Gastrocnemius medialis (tissue), 4 donors: ENCODE results near the gene SETX. TPM values are rescaled to one million over a fixed set of nuclear protein-coding genes. Genes with fewer than 3 reads are reported as not detected.

ENCODE experiments used
- ATAC-seq, 2 donors: fragments of 150-250 bp; one replicate each; pipeline ENCODE4 v1.9.1; 2016
- DNase-seq, 2 donors: peaks; one replicate each; pipeline ENCODE4 v3.0.0-alpha.2; 2019
- H3K27ac ChIP-seq, 4 donors: fragments of 200-600 bp; sonication (generic); 1 replicate in 1 of 4; 2 replicates in 3 of 4; pipeline ENCODE4 v1.5.1; 2016 to 2018; ENCODE audit warnings: mild to moderate bottlenecking in 2 of 4, moderate library complexity in 1 of 4
- H3K27me3 ChIP-seq, 3 donors: fragments of 200-600 bp; sonication (generic) in 2 of 3; 1 replicate in 1 of 3; 2 replicates in 2 of 3; pipeline versions ENCODE4 v1.5.1 to v1.6.0; 2016 to 2019; ENCODE audit warnings: mild to moderate bottlenecking in 1 of 3, moderate library complexity in 1 of 3
- H3K36me3 ChIP-seq, 2 donors: fragments of 200-600 bp; sonication (generic) in 1 of 2; one replicate each; pipeline ENCODE4 v1.5.1; 2017 to 2018
- H3K4me1 ChIP-seq, 2 donors: fragments of 200-600 bp; sonication (generic) in 1 of 2; one replicate each; pipeline ENCODE4 v1.5.1; 2016 to 2017; ENCODE audit warnings: mild to moderate bottlenecking in 2 of 2
- H3K4me3 ChIP-seq, 4 donors: fragments of 200-600 bp; sonication (generic) in 3 of 4; 1 replicate in 1 of 4; 2 replicates in 3 of 4; pipeline ENCODE4 v1.5.1; 2016 to 2019; ENCODE audit warnings: mild to moderate bottlenecking in 2 of 4
- H3K9me3 ChIP-seq, 3 donors: fragments of 200-600 bp; sonication (generic) in 2 of 3; 1 replicate in 1 of 3; 2 replicates in 2 of 3; pipeline ENCODE4 v1.5.1; 2016 to 2019
- CTCF ChIP-seq, 5 experiments: fragments of 450-650 bp in 3 of 5; fragments of 200-600 bp in 2 of 5; sonication (generic) in 2 of 5; IDR thresholded peaks in 4 of 5; conservative IDR thresholded peaks in 1 of 5; 1 replicate in 4 of 5; 2 replicates in 1 of 5; pipeline ENCODE4 v1.5.1; 2016 to 2019; ENCODE audit warnings: antibody characterized with exemption in 5 of 5, mild to moderate bottlenecking in 3 of 5, moderate library complexity in 3 of 5
- POLR2A ChIP-seq, 2 donors: fragments of 450-650 bp; IDR thresholded peaks; one replicate each; pipeline ENCODE4 v1.6.1; 2017; ENCODE audit warnings: antibody characterized with exemption in 2 of 2, mild to moderate bottlenecking in 2 of 2, moderate library complexity in 2 of 2
- in situ Hi-C, 4 donors: fragments of 200-750 bp; cut with MboI; loops; one replicate each; pipeline versions ENCODE4 v1.15.0 to v1.8.0; 2017; ENCODE audit warnings: low sequenced_read_pairs in 4 of 4
- intact Hi-C: fragments of 100-400 bp; cut with DNase I; formaldehyde crosslinking; loops from one replicate; pipeline ENCODE4 v1.15.1; 2023; ENCODE audit warnings: low total_unique reads
- total RNA-seq, 4 donors: library from RNA; depleted of rRNA; stranded (reverse); fragments of >200 nt; gene quantifications; one replicate each; pipeline versions ENCODE4 v1.1.0 to v1.2.3, GENCODE V29; 2016

The SETX gene
- total RNA-seq, 4 donors from 2014 or later, result 22.3 to 39.3 (median 24.8) TPM

DNA sequence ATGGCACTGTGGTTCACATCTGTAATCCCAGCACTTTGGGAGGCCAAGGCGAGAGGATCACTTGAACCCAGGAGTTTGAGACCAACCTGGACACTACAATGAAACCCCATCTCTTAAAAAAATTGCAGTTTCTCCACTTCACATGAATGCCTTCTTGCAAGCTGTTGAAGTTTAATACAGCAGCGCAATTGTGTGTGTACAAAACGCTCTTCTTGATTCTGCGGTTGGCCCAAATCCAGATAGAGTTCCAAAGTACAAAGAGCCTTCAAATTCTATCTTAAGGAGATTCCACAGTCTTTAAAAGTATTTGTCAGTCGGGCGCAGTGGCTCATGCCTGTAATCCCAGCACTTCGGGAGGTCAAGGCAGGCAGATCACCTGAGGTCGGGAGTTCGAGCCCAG, 9.3 kb upstream of the SETX start:
- no peak for TF ChIP-seq POLR2A (IDR thresholded peaks at IDR 0.05)
- Histone ChIP-seq H3K27ac (no peak overlapping the region), H3K27me3 (no peaks in the 10 kb centered on the region), H3K9me3 (no peaks in the 10 kb centered on the region), H3K4me3 (no peak overlapping the region), H3K4me1 (no peaks in the 10 kb centered on the region), H3K36me3 (no peaks in the 10 kb centered on the region)
- ATAC-seq (no peak), DNase-seq (no peak)
- intact Hi-C loops, result no loop called here
- in situ Hi-C loops, result no loop called here

DNA sequence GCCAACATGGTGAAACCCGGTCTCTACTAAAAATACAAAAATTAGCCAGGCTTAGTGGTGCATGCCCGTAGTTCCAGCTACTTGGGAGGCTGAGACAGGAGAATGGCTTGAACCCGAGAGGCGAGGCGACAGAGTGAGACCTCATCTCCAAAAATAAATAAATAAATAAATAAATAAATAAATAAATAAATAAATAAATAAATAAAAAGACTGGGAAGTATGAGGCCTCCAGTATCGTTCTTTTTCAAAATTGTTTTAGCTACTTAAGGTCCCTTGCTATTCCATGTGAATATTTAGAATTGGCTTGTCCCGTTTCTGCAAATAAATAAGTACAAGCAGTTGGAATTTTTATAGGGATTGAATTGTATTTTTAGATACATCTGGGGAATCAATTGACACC, 3.0 kb upstream of the SETX start:
- no peaks in the 10 kb centered on the region for H3K27me3 ChIP-seq
- H3K36me3 ChIP-seq, result peaks cover 0 to 5% of the 10 kb centered on the region in 2 donors
- no peak for TF ChIP-seq CTCF (IDR thresholded peaks at IDR 0.05 in 4 of 5, conservative IDR thresholded peaks at IDR 0.05 in 1 of 5)
- in situ Hi-C loops (no loop called here), intact Hi-C loops (no loop called here)
- H3K4me1 ChIP-seq, result peaks cover 13 to 15% of the 10 kb centered on the region in 2 donors
- H3K4me3 ChIP-seq, result no peak overlapping the region
- H3K27ac ChIP-seq, result no peak overlapping the region
- ATAC-seq (no peak), DNase-seq (no peak)
- H3K9me3 ChIP-seq, result no peaks in the 10 kb centered on the region

DNA sequence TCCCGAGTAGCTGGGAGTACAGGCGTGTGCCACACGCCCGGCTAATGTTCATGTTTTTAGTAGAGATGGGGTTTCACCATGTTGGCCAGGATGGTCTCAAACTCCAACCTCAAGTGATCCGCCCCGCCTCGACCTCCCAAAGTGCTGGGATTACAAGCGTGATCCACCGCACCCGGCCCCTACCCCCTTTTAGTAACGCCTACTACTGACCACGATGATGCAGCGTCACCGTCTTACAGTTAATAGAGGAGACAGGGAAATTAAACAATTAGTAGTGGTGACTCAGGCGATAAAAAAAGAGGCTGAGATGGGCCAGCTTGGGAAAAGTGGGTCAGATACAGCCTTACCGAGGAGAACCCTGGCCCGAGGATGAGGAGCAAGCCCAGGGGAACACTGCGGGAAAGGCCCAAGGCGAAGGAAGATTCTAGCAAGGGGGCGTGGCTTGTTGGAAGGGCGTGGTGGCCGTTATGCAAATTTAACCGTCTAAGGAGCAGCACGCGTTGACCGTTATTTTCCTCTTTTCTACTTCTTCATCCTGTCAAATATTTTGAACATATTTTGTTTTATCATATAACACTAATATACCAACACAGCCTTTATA, 1.6 kb upstream of the SETX start:
- peaks cover 0 to 19% of the 10 kb centered on the region in 2 donors for H3K36me3 ChIP-seq
- H3K27me3 ChIP-seq, result no peaks in the 10 kb centered on the region
- intact Hi-C loops, result no loop called here
- TF ChIP-seq POLR2A (IDR thresholded peaks at IDR 0.05) (no peak), CTCF (IDR thresholded peaks at IDR 0.05 in 4 of 5, conservative IDR thresholded peaks at IDR 0.05 in 1 of 5) (no peak)
- no peak overlapping the region for H3K27ac ChIP-seq
- H3K4me3 ChIP-seq, result no peak overlapping the region
- DNase-seq, result no peak
- no peaks in the 10 kb centered on the region for H3K9me3 ChIP-seq
- peaks cover 20 to 21% of the 10 kb centered on the region in 2 donors for H3K4me1 ChIP-seq
- in situ Hi-C loops, result no loop called here
- ATAC-seq, result no peak

DNA sequence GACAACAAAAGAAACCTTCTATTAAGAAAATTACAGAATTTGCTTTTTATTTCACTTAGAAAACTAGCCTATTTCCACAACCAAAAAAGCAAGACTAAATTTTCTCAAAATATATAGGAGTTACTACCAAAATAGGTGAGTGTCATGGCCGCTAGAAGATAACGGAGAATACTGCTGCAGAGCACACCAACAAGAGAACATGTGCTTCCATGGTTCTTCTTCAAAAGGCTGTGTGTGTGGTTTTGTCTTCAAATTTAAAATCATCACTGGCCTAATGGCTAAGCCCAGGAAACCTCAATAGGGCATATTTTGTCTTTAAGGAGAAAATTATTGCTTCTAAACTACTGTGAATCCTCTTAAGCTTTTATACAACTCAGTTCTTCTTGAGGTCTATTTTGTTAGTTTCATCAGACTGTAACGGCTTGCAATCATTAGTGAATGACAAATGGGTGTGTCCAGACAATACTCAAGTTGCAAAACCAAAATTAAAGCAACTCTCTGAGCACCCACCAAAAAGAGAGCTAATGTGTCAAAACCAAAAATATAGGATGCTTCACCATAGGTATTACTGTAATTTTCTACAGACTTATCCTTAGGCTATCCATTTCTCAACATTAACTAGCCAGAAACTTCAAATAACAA, 3.3 kb downstream of the SETX start:
- no peaks in the 10 kb centered on the region for H3K9me3 ChIP-seq
- H3K27me3 ChIP-seq, result no peaks in the 10 kb centered on the region
- H3K4me3 ChIP-seq, result no peak overlapping the region
- DNase-seq, result no peak
- H3K27ac ChIP-seq, result peak overlapping the region in 3 of 4 donors; percentile 8 to 67 (median 19)
- no peak for ATAC-seq
- intact Hi-C loops (no loop called here), in situ Hi-C loops (no loop called here)
- TF ChIP-seq POLR2A (IDR thresholded peaks at IDR 0.05), result no peak
- TF ChIP-seq CTCF (IDR thresholded peaks at IDR 0.05 in 4 of 5, conservative IDR thresholded peaks at IDR 0.05 in 1 of 5), result no peak
- H3K36me3 ChIP-seq, result peaks cover 0 to 54% of the 10 kb centered on the region in 2 donors
- H3K4me1 ChIP-seq, result peaks cover 32 to 51% of the 10 kb centered on the region in 2 donors

DNA sequence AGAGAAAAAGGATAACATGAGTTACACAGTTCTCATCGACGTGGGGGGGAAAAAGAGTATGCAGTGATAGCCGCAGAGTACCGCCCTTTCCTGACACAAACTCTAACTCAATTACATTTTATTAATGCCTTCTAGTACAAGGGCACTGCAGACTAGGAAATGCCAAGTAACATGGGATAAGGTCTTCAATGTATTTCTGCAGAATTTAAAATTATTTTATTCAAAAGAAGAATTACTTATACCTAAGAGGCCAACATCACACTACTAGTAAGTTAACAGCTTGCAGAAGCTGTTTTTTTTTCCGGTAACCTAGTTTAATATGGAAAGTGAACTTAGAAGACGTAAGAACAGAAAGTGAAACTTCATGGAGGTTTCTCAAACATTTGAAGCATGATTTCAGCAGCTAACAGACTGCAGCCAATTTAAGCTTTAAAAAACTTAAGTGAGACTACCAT, 3.9 kb downstream of the SETX start:
- H3K4me3 ChIP-seq, result no peak overlapping the region
- intact Hi-C loops (no loop called here), in situ Hi-C loops (no loop called here)
- no peak for TF ChIP-seq CTCF (IDR thresholded peaks at IDR 0.05 in 4 of 5, conservative IDR thresholded peaks at IDR 0.05 in 1 of 5)
- no peak for TF ChIP-seq POLR2A (IDR thresholded peaks at IDR 0.05)
- no peaks in the 10 kb centered on the region for H3K9me3 ChIP-seq
- H3K27me3 ChIP-seq, result no peaks in the 10 kb centered on the region
- DNase-seq (no peak), ATAC-seq (no peak)
- H3K27ac ChIP-seq, result peak overlapping the region; percentile 13 to 67 (median 40)
- H3K4me1 ChIP-seq, result peaks cover 37 to 57% of the 10 kb centered on the region in 2 donors
- H3K36me3 ChIP-seq, result peaks cover 0 to 60% of the 10 kb centered on the region in 2 donors
